ENCODE measurements around the gene PANK4. TPM values are rescaled to one million over a fixed set of nuclear protein-coding genes. Genes with fewer than 3 reads are reported as not detected.
A peak's percentile ranks its signal among the peaks of the same experiment; 100 is the strongest.

The PANK4 gene
- total and polyA plus RNA-seq, 9 of the 15 experiments (the other 6 are each of a cell fraction or from before 2014, with no cell fraction given) = 0.93 to 55.6 (median 31.5) TPM

DNA sequence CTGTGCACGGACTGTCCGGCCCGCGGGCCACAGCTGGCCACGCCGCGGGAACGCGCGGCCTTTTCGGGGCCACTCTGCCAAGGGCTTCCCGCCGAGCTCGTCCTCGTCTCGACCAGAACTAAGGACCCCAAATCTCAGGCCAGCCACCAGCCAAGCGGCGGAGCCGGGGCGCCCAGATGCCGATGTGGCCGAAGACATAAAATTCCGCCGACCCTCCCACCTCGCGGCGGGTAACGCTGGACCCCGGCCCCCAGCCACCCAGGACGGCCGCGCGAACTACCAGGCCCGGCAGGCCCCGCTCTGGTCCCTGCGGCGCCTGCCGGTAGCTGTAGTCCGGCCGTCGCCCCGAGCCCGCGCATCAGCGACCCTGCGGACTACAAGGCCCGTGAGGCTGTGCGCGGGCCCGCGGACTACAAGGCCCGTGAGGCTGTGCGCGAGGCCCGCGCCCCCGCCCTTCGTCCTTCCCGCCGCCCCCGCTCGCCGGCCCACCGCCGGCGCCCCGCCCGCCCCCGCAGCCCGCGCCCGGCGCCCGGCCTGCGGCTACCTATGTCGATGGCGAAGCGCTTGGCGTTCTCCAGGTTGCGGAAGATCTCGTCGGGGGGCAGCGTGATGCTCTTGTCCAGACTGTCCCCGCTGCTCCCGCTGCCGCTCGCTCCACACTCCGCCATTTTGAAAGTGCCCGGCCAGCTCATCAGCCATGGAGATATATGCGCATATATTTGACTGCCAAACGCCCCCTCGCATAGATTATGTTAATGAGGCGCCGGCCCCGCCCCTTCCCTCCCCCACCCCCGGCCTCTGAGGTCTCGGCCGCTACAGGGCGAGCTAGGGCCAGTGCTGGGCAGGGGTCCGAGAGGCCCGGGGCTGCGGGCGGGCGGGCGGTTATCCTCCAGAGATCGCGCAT lies at the start of gene PANK4 (continued):
- TF ChIP-seq GTF2A2 (tag; IDR thresholded peaks at IDR 0.05) (no peak), CBFA2T3 (IDR thresholded peaks at IDR 0.05) (no peak), ZNF124 (CRISPR knock-in tag; IDR thresholded peaks at IDR 0.05) (no peak), ZNF41 (CRISPR knock-in tag; conservative IDR thresholded peaks at IDR 0.05) (peak; percentile 88), ZNF830 (CRISPR knock-in tag; IDR thresholded peaks at IDR 0.05) (no peak), TEAD2 (tag; IDR thresholded peaks at IDR 0.05) (no peak), GABPB2 (CRISPR knock-in tag; conservative IDR thresholded peaks at IDR 0.05) (no peak), HDAC3 (IDR thresholded peaks at IDR 0.05; ENCODE audit: borderline replicate concordance, partially characterized antibody) (no peak), RB1 (IDR thresholded peaks at IDR 0.05; ENCODE audit: low read depth) (peak; percentile 94), ATF7 (IDR thresholded peaks at IDR 0.05) (peak; percentile 50; the same call in 1 of the 2 replicates), DPF2 (IDR thresholded peaks at IDR 0.05) (no peak), DMBX1 (CRISPR knock-in tag; IDR thresholded peaks at IDR 0.05; ENCODE audit: borderline replicate concordance) (peak; percentile 98), ZNF764 (CRISPR knock-in tag; IDR thresholded peaks at IDR 0.05; ENCODE audit: low read depth) (no peak), SMAD3 (CRISPR knock-in tag; conservative IDR thresholded peaks at IDR 0.05) (peak; percentile 97)
- TF ChIP-seq, protein P1, sequence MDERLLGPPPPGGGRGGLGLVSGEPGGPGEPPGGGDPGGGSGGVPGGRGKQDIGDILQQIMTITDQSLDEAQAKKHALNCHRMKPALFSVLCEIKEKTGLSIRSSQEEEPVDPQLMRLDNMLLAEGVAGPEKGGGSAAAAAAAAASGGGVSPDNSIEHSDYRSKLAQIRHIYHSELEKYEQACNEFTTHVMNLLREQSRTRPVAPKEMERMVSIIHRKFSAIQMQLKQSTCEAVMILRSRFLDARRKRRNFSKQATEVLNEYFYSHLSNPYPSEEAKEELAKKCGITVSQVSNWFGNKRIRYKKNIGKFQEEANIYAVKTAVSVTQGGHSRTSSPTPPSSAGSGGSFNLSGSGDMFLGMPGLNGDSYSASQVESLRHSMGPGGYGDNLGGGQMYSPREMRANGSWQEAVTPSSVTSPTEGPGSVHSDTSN (CRISPR knock-in tag; IDR thresholded peaks at IDR 0.05; ENCODE audit: low read depth) = no peak
- TF ChIP-seq, protein P1 (tag; conservative IDR thresholded peaks at IDR 0.05; ENCODE audit: low read depth) = no peak
- TF ChIP-seq, protein P2, sequence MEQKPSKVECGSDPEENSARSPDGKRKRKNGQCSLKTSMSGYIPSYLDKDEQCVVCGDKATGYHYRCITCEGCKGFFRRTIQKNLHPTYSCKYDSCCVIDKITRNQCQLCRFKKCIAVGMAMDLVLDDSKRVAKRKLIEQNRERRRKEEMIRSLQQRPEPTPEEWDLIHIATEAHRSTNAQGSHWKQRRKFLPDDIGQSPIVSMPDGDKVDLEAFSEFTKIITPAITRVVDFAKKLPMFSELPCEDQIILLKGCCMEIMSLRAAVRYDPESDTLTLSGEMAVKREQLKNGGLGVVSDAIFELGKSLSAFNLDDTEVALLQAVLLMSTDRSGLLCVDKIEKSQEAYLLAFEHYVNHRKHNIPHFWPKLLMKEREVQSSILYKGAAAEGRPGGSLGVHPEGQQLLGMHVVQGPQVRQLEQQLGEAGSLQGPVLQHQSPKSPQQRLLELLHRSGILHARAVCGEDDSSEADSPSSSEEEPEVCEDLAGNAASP (IDR thresholded peaks at IDR 0.05) = no peak
- TF ChIP-seq, protein P3, sequence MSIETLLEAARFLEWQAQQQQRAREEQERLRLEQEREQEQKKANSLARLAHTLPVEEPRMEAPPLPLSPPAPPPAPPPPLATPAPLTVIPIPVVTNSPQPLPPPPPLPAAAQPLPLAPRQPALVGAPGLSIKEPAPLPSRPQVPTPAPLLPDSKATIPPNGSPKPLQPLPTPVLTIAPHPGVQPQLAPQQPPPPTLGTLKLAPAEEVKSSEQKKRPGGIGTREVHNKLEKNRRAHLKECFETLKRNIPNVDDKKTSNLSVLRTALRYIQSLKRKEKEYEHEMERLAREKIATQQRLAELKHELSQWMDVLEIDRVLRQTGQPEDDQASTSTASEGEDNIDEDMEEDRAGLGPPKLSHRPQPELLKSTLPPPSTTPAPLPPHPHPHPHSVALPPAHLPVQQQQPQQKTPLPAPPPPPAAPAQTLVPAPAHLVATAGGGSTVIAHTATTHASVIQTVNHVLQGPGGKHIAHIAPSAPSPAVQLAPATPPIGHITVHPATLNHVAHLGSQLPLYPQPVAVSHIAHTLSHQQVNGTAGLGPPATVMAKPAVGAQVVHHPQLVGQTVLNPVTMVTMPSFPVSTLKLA (conservative IDR thresholded peaks at IDR 0.05) = peak in 1 of 2 experiments; percentile 79; a peak in 1 of 4 replicates
- TF ChIP-seq, protein P4, sequence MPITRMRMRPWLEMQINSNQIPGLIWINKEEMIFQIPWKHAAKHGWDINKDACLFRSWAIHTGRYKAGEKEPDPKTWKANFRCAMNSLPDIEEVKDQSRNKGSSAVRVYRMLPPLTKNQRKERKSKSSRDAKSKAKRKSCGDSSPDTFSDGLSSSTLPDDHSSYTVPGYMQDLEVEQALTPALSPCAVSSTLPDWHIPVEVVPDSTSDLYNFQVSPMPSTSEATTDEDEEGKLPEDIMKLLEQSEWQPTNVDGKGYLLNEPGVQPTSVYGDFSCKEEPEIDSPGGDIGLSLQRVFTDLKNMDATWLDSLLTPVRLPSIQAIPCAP (CRISPR knock-in tag; IDR thresholded peaks at IDR 0.05; ENCODE audit: borderline replicate concordance) = no peak
- TF ChIP-seq, protein P5, sequence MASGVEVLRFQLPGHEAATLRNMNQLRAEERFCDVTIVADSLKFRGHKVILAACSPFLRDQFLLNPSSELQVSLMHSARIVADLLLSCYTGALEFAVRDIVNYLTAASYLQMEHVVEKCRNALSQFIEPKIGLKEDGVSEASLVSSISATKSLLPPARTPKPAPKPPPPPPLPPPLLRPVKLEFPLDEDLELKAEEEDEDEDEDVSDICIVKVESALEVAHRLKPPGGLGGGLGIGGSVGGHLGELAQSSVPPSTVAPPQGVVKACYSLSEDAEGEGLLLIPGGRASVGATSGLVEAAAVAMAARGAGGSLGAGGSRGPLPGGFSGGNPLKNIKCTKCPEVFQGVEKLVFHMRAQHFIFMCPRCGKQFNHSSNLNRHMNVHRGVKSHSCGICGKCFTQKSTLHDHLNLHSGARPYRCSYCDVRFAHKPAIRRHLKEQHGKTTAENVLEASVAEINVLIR (CRISPR knock-in tag; IDR thresholded peaks at IDR 0.05) = peak; percentile 76
